ENCODE measurements around the gene MIPEP. TPM values are rescaled to one million over a fixed set of nuclear protein-coding genes. Genes with fewer than 3 reads are reported as not detected.

Gene MIPEP
- total RNA-seq, 4 donors from 2014 or later = 17.1 to 27.9 (median 24.1) TPM

- Histone ChIP-seq H3K4me3 (replicated peaks in 1 of 3) (no peak overlapping the region), H3K27me3 (no peaks in the 10 kb centered on the region), H3K9me3 (no peaks in the 10 kb centered on the region), H3K36me3 (no peaks in the 10 kb centered on the region), H3K27ac (no peak overlapping the region), H3K4me1 (peaks cover 0 to 5% of the 10 kb centered on the region in 2 donors)
- TF ChIP-seq CTCF (IDR thresholded peaks at IDR 0.05) = no peak
- TF ChIP-seq POLR2A (IDR thresholded peaks at IDR 0.05) = no peak
- DNase-seq = no peak
- intact Hi-C loops (cut with DNase I) = no loop called here
- WGBS, 2 donors = 88 to 97% methylated on average over 2 of the region's 2 CpGs
These were observed 41.7 kb downstream of the MIPEP start for GRCh38 chr13:23847497-23847896.

DNA sequence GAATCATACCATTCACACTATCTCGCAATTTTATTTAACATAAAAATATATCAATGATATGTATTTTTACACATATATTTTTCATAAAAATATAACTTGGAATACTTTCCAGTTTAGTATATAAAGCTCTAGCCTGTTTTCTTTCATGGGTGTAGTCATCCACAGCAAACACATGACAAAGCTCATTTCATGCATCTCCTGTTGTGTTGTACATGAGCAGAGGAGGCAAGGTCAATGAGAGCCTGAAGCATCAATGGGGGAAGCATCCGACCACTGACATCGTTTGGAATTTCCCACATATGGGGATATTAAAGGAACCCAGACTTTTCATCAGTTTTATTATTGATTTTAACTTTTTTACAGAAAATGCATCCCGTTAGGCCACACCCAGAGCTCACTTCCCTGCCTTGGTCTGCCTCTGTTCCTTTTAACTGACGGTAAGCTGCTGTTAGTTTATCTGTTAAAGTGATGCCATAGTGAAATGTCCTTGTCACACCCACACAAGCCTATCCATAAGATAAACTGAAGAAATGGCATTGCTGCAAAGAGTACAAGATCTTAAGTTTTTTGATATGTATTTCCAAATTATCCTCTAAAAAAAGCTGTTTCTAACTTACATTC, 44.0 kb downstream of the MIPEP start:
- H3K27ac ChIP-seq = no peak overlapping the region
- no peaks in the 10 kb centered on the region for H3K9me3 ChIP-seq
- intact Hi-C loops (cut with DNase I) = no loop called here
- no peak overlapping the region for H3K4me3 ChIP-seq (replicated peaks in 1 of 3)
- WGBS, 2 donors = 95 to 96% methylated on average over 5 of the region's 5 CpGs
- TF ChIP-seq POLR2A (IDR thresholded peaks at IDR 0.05) (no peak), CTCF (IDR thresholded peaks at IDR 0.05) (no peak)
- DNase-seq = no peak
- no peaks in the 10 kb centered on the region for H3K27me3 ChIP-seq
- H3K4me1 ChIP-seq = no peaks in the 10 kb centered on the region
- no peaks in the 10 kb centered on the region for H3K36me3 ChIP-seq

GRCh38 chr13:23844132-23844531, 45.1 kb downstream of the MIPEP start:
- H3K27ac ChIP-seq = no peak overlapping the region
- no peak for TF ChIP-seq POLR2A (IDR thresholded peaks at IDR 0.05)
- no peak for TF ChIP-seq CTCF (IDR thresholded peaks at IDR 0.05)
- H3K36me3 ChIP-seq = no peaks in the 10 kb centered on the region
- WGBS, 2 donors = 99 to 100% methylated on average over 2 of the region's 2 CpGs
- DNase-seq = no peak
- no peaks in the 10 kb centered on the region for H3K9me3 ChIP-seq
- no peak overlapping the region for H3K4me3 ChIP-seq (replicated peaks in 1 of 3)
- H3K4me1 ChIP-seq = no peaks in the 10 kb centered on the region
- H3K27me3 ChIP-seq = no peaks in the 10 kb centered on the region
- intact Hi-C loops (cut with DNase I) = no loop called here

DNA sequence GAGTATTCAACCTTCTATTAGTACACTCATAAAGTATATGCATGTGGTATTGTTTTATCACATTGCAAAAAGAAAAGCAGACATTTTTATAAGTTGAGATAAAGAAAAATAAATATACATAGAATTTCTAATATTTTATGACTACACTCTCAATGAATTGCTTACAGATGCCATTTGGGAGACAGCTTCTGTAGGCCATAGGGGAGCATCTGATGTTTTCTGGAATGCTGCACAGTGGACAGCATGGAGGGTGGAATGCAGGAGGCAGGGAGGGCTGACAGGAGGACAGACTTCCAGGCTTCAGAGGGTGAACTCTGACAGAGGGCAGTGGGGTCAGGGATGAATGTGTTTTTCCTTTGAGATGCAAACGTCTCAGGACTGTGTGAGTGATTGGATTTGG, 45.8 kb downstream of the MIPEP start:
- TF ChIP-seq CTCF (IDR thresholded peaks at IDR 0.05) (no peak), POLR2A (IDR thresholded peaks at IDR 0.05) (no peak)
- intact Hi-C loops (cut with DNase I) = no loop called here
- 76 to 94% methylated on average over 1 of the region's 1 CpG for WGBS, 2 donors
- no peaks in the 10 kb centered on the region for H3K27me3 ChIP-seq
- no peak overlapping the region for H3K27ac ChIP-seq
- no peaks in the 10 kb centered on the region for H3K9me3 ChIP-seq
- no peaks in the 10 kb centered on the region for H3K36me3 ChIP-seq
- no peak overlapping the region for H3K4me3 ChIP-seq (replicated peaks in 1 of 3)
- no peaks in the 10 kb centered on the region for H3K4me1 ChIP-seq
- DNase-seq = no peak

GRCh38 chr13:23842406-23842805, 46.8 kb downstream of the MIPEP start:
- Histone ChIP-seq H3K27me3 (no peaks in the 10 kb centered on the region), H3K4me1 (no peaks in the 10 kb centered on the region), H3K4me3 (replicated peaks in 1 of 3) (no peak overlapping the region), H3K9me3 (no peaks in the 10 kb centered on the region), H3K36me3 (no peaks in the 10 kb centered on the region), H3K27ac (no peak overlapping the region)
- peak; percentile 12 to 46 for DNase-seq
- 68 to 82% methylated on average over 8 of the region's 8 CpGs for WGBS, 2 donors
- intact Hi-C loops (cut with DNase I) = no loop called here
- TF ChIP-seq POLR2A (IDR thresholded peaks at IDR 0.05) = no peak
- TF ChIP-seq CTCF (IDR thresholded peaks at IDR 0.05) = no peak

All from thyroid gland (tissue), 4 donors.